Measurements from ENCODE around the gene CIPC.

The CIPC gene

DNA sequence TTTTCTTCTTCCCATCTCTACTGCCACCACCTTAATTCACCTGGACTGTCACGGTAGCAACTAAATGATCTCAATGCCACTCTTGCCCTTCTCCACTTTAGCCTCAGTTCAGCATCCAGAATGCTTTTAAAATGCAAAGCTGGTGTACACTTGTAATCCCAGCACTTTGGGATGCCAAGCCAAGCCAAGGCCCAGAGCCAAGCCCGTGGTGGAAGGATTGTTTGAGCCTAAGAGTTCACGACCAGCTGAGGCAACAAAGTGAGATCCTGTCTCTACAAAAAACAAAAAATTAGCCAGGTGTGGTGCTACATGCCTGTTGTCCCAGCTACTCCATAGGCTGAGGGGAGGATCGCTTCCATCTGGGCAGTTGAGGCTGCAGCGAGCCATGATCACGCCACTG lies 5.9 kb downstream of the CIPC start:
- no peak for DNase-seq

DNA sequence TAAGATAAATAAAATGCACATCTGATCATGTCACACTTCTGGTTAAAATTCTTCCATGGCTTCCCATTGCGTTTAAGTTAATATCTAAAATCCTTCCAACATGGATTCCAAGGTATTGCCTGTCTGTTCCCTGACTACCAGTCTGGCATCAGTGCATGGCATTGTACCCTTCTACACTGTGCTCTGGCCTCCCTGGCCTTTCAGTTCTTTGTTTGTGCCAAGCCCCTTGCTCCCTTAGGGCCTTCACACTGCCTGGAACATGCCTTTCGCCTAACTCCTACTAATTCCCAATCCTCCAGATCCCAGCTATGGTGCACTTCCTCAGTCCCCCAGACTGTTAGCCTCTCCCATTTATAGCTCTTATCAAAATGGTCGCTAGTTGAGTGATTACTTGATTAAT lies 6.3 kb downstream of the CIPC start:
- DNase-seq = no peak

DNA sequence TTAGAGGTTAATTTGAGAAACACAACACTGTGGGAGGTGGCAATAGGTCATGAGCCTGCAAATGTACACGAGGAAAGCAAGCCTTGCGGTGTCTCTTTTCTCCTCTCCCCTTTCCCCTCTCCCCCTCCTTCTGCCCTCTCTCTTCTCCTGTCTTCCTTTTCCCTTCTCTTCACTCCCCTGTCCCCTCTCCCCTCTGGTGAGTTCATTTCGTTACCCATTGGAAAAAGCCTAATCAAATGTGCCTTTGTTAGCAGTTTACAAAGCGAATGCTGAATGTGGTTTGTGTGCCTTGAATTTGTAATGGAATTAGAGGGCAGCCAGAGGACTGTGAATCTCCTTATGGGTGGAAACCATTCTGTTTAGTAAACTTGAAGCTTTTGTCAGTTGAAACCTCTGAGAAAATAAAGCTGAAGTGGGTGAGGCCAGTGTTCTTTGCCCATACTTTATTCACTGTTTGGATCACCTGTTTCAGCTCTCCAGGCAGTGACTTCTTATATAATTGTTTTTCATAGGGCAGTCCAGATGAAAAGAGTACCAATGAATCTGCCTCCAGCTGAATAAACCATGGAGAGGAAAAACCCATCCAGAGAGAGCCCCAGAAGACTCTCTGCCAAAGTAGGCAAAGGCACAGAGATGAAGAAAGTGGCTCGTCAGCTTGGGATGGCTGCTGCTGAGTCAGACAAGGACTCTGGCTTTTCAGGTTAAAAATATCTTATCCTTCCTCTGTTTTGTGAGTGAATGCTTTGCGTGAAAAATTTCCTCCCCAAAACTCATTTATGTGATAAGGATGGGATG lies 7.3 kb downstream of the CIPC start:
- no peak for DNase-seq

DNA sequence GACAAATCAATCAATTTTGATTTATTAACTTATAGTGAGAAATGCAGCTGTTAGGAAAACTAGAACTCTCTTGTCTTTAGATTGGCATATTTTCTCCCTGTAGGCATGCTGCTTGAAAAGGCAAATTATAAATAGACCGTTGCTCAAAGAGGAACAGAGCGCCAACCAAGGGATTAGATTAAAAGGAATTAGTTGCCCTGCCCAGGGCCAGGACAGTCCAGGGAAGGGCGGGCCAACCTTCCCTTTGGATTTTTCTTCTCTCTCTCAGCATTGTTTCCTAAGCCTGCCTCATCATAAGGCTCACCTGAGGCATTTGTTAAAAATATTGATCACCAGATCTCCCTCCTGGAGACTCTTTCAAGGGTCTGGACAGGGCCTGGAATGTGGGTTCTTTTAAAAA lies 8.6 kb downstream of the CIPC start:
- DNase-seq = no peak

DNA sequence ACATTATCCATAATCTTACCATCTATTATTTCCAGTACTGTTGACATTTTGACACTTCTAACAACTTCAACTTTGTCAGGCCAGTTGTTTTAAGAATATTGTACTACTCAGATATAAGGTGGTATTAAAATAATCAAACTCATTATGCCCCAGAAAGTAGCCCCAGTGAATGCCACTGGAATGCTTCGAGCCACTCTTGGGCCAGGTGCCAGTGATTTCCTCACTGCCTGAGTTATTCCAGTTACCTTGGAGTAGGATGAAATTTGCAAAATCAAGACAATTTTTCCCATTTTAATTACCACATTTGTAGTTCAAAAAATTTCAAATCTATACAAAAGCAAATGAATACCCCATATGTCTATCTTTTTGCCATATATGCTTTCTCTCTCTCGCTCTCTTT lies 9.2 kb downstream of the CIPC start:
- DNase-seq = no peak

DNA sequence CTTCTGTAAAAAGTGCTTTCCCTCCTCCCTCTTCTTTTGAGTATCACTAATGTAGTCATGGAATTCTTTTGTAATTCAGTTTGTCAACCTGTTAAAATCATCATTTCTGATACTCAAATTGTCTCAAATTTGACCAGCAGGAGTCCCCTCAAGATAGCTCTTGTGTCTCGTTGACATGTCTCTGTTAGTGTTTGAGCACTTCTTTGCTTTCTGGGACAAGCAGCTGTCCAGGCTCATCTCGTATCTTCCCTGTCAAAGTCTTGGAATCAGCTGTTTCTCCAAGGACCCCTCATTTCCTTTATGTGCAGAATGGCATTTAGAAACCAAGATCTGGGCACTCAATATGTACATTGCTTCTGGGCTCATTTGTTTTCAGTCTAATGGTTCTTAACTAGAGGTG lies 10.7 kb downstream of the CIPC start:
- no peak for DNase-seq

DNA sequence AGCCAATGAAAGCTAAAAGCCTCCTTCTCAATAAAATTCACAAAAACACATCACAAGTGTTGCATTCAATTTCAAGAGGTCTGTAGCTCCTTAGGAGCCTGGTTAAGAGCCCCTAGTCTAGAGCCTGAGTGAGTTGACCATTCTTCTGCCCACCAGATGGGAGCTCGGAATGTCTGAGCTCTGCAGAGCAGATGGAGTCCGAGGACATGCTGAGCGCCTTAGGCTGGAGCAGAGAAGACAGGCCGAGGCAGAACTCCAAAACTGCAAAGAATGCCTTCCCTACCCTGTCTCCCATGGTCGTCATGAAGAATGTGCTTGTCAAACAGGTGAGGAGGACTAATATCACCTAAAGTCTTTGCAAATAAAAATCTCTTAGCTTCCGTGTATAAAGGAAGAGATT lies 11.6 kb downstream of the CIPC start:
- no peak for DNase-seq

DNA sequence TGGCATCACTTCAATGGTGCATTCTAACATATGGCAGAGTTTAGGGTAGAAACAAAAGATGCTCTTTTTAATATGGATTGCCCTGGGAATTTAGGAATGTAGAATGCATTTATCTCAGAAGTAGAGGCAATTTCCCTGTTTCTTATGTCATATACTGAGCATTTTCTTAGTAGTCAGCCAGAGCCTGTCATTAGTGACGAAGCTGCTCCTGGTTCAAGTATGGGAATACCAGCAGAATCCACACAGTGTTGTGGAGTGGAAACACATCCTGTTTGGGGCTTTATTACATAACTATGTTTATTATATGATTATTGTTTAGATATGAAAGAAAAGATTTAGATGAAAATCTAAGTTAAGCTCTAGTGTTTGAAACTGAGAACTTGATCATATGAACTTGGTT lies 12.2 kb downstream of the CIPC start:
- DNase-seq = no peak

DNA sequence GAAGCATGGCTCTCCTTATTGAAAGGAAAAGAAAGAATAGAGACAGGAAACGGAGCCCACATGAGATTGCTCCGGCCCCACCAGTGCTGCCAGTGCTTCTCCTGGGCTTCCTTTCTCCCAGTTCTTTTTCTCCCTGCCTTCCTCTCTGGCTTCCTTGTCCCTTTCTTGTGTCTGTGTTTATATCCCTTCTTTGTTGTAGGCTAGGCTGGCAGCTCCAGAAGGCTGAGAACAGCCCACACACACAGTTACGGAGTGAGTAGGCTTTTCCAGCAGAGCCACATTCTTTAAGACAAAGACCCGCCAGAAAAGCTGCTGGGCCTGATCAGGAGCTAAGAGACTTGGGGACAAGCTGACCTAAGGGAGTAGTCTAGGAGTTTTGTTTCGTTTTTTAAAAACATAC lies 13.0 kb downstream of the CIPC start:
- DNase-seq = no peak

DNA sequence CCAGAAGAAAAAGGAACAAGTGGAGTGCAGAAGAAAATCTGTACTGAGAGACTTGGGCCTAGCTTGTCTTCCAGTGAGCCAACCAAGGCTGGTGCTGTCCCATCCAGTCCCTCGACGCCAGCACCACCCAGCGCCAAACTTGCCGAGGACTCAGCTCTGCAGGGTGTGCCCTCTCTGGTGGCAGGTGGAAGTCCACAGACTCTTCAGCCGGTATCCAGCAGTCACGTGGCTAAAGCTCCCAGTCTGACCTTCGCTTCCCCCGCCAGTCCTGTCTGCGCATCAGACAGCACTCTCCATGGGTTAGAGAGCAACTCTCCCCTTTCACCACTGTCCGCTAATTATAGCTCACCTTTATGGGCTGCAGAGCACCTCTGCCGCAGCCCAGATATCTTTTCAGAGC lies 15.6 kb downstream of the CIPC start:
- no peak for DNase-seq

DNA sequence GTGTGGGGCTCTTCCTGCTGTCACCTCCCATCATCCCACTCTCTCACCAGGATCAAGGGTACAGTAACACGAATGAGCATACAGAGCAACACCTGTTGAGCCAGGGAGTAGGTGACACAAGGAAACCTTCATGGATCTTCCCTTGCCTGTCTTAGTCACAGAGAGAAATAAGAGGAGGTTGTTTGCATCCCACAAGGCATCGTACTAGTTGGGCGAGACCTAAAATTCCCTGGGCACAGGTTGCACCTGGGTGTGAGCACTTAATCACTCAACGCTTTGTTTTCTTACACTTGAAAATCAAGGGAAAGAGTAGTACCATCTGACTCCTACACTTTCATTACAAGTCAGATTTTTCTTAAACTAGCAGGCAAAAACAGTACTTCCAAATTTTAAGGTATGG lies 16.6 kb downstream of the CIPC start:
- DNase-seq = no peak

DNA sequence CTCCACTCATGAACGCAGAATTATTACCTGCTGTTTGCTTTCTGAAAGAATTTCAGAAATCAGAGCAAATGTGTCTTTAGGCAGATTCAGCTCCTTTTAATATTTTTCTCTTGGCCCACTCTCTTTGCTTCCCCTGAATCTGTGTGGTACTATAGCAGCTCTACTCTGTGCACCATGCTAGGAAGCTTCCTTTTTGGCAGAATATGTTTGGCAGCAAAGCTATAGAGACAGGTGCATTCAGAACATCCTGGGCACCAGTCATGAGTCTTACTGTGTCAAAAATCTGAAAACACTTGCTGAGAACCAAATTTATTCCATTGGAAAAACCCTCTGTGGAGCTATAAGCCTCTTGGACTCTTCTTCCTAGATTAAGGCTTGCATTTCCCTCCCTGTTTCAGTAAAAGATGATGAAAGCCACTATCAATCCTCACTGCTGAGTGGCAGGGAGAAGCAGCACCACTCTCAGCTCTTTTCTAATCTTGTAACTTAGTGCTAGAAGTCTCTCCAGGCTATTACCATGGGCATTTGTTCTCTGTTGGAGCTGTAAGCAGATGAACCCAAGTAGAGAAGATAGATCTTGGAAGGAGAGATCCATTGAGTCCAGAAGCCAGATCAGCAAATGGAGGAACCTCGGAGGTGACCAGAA lies 18.2 kb downstream of the CIPC start:
- no peak for DNase-seq

DNA sequence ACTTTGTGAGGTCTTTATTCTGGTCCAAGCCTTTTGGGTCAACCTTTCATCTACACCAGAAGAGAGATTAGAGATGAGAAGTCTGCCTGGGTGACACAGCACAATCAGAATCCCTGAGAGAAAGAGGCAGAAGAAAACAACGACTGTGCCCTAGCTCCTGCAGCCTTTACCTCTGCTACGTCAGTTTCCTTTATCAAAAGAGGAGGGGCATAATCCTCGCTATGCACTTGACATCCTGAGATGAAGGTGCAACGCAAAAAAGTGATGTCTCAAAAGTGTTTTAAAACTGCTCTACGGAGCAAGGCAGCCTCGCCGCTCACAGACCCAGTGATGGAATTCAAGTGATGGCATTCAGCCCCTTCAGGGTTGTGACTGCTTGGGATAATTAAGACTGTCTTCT lies 21.8 kb downstream of the CIPC start:
- DNase-seq = no peak

DNA sequence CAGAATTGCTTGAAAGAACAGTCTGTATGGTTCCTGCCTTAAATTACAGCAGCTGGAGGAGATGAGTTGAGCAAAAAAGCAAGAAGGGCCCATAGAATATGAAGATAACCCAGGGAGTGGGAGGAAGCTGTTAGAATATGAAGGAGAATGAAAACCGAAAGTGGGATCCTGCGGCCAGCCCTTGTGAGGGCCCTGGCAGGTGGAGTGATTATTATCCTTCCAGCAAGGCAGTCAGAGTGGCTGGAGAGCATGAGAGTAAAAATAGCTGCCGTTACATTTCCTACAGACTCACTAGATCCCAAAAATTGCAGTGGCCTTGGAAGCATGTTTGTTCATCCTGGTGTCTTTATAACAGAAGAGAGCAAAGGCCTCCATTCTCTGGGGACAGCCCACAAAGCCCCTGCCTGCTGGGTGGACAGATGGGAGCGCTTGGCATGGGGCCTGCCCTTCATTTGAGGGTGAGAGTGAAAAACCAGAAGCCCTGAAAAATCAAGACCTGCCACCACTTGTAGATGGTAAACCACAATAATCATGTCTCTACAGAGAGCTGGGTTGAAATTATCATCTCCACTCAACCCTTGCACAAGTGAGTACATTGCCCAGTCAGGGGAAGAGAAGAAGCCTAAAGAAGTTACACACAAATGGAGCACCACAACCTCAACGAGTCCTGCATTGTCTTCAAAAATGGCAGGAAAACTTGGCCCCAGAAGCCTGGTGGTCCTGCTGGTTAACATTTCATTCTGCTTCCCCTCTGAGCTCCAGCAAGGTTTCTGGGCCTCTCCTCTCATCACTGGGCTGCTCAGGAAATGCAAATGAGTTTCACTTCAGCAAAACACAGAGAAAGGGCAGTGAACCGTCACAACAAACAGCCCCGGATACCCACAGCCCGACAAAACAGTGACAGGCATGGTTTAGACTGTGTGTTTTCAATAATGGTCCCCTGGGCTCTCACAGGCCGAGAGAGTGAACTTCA lies 23.0 kb downstream of the CIPC start:
- DNase-seq = no peak

DNA sequence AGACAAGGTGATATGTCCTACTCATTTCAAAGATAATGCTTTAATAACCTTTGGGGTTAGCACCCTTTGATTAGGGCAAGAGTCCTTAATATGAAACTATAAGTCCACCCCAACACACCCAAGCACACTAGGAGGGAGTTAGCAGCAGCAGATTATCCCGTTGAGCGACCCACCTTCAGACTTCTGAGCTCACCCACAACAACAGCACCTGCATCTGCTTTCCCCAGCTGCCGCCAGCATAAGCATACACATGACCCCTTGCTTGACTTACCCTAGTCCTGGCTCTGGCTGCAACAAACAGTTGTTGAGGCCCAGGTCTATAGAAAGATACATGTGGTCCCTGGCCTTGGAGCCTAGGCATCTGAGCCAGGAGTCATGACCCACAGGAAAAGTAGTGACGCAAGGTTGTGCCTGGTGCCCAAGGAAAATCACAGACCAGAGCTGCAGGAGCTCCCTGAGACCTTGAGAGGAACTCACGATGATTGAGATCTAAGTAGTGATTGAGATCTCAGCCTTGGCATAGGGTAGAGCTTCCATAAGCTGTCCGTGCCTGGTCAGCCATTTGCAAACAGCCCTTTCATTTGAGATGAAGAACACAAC lies 24.6 kb downstream of the CIPC start:
- DNase-seq = no peak

DNA sequence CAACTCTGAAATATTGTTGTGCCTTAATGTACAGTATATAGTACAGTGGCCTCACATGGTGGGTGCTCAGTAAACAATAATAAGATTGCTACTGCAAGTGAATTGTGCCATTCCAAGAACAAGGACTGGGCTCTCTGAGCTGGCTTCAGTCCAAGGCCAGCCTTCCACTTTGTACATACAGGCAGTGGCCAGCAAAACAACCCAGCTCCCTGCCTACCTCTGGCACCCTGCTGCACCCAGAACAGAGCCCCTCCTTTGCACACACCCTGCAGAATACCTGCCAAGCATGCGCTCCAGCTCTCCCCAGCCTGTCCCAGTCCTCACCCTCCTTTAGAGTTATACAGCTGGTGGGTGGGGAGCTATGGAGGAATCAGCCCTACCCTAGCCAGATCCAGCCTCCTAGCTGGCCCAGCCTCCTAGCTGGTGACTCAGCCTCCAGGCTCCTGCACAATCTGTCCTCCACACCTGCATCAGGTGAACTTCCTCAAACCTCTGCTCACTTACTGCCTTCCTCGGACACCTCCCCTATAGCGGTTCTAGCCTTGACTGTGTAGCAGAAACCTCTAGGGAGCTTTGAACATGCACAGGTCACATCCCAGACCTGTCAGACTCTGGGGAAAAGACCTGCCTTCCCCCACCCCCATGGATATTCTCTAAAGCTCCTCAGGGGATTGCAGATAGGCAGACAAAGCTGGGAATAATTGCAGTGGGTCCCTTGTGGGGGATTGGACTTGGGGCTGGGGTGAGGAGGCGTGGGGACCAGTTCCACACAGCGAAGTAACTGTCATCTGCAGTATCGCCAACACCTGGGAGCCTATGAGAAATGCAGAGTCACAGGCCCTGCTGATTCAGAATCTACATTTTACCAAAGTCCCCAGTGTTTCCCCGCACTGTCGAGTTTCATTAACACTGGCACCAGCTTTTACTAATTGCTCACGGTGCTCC lies 25.6 kb downstream of the CIPC start:
- DNase-seq = no peak

DNA sequence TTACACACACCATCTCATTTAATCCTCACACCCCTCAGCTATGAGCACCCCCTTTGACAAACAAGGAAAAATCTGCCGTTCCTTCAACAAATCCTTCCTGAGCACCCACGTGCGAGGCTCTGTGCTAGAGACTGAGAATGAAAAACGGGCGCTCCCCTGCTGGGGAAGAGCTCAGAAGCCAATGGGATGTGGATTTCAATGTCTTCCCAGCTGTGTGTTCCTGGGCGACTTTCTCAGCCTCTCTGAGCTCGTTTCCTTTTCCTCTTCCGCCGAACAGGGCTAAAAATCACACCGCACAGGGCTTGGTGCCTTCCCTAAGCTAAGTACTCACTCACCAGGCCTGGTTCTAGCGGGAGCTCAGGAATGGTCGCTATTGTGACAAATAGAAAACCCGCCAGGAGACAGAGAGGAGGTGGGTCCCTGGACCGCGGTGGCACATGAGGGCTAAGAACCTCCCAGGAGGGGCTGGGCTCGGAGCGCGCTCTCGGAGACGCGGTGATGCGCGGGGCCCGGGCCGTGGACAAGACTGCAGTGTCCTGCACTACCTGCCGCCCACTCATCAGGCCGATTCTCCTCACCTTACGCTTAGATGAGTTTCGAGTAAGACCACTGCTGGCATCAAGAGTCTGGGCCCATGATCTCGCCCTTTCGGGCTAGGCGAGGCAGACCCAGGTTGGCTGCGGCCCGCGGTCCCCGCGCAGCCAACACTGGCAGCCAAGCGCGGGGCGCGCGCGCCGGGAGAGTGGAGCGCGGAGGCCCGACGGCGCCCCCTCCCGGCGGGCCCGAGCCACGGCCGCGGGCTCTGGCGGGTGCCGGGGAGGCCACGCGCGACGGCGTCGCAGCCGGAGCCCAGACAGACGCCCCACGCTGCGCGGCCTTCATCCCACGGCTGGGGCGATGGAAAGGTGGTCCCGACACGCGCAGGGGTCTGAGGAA lies 26.6 kb downstream of the CIPC start:
- peak; percentile 45 for DNase-seq

DNA sequence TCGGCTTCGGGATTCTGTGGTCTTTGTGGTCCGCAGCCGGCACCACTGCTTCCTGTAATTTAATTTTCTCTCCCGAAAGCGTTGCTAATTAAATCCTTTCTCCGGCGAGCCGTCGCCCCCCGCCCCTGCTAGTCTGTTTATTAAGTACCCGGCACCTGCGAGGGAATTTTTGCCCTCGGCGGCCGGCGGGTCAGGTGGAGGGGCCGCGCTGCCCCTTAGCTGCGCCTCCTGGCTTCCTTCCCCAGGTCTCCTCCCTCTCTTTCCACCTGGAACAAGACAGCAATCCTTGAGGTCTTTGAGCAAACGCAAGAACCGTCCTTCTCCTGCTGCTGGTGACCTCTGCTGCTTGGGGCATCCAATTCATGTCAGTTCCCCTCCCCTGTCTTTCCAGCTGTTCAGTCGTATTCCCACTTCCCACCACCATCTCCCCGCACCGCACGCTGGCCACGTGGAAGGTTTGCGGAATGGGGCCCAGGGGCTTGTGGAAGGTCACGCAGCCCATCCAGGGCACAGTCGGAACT lies 27.3 kb downstream of the CIPC start:
- no peak for DNase-seq

DNA sequence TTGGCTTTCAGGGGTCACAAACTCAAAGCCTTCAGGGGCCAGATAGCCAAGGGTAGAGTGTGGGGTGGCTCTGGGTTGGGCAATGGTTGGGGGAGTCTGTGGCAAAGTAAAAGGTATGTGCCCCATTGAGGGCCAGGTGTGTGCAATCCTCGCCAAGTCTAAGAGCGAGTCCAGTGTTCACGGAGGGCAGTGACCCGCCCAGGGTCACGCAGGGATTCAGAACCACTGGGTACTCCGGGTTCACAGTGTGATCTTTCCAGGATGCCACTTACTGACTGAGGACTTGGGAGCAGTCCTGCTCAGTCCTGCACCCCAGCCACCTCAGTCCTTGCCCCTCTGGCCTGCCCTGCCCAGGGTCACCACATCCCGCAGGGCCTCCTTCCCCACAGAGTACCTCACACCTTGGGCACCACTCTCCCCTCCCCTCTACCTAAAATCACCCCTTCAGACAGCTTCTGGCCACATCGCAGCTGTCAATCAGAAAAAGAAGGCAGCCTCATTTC lies 27.8 kb downstream of the CIPC start:
- DNase-seq = no peak

DNA sequence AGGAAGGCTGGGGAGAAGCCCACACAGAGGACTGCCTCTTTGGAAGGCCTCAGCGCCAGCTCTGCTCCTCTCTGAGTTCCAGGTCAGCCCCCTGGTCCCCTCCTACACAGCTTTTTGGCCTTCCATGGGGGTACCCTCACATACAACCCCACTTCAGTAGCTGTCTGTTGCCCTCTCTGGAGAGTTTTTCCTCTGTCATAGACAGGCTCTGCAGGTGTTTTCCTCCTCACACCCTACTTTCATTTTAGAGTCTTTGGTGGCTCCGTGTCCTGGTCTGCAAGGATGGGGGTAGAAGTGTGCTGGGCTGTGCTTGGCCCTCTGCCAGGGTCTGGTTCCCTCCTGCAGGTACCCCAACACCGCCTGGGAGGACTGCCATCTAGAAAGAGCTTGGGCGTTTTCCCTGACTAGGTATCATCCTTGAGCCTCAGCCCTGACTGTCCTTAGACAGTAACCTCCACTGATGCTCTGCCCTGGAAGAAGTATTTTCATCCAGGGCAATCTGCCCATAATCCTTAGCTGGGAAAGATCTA lies 28.5 kb downstream of the CIPC start:
- DNase-seq = no peak
